ENCODE measurements around the gene CDH4.
"Not testable (repeated sequence)": the region's sequence is repeated elsewhere in the genome, so short reads cannot be mapped to it uniquely, and the experiment has no call there.

The CDH4 gene

DNA sequence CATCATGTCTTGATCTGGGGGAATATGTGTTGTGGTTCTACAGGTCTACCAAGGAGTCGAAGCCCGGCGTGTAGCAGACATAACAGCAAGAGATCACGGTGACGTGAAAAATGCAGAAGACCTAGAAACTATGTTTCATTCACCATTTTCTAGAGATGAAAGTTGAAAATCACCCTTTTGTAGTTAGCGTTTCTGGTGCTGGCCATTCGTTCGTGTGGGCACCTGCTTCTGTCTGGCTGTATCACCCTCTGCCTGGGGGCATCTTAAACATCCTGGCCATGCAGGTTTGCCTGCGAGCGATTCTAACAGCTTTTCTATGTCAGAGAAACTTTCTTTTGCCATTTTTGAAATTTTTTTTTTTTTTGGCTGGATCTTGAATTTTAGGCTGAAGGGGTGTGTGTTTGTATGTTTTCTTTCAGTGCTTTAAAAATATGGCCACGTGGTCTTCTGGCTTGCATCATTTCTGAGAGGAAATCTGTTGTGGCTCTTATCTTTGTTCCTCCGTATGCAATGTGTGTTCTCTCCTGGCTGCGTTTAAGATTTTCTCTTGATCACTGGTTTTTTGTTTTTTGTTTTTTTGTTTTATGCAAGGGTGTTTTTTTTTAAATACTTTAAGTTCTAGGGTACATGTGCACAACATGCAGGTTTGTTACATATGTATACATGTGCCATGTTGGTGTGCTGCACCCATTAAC is 226.7 kb downstream of the CDH4 start:
- no peak for DNase-seq (ENCODE audit: insufficient read length, low spot score)
- FAIRE-seq = no peak

DNA sequence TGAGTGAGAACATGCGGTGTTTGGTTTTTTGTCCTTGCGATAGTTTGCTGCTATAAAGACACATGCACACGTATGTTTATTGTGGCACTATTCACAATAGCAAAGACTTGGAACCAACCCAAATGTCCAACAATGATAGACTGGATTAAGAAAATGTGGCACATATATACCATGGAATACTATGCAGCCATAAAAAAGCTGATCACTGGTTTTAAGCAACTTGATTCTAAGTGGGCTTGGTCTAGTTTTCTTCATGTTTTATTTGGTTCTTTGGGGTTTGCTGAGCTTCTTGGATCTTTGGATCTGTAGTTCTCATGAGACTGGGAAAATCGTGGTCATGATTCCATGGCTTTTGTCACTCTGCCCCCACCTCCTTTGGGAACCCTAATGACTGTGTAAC is 227.4 kb downstream of the CDH4 start:
- FAIRE-seq = not testable (repeated sequence)

DNA sequence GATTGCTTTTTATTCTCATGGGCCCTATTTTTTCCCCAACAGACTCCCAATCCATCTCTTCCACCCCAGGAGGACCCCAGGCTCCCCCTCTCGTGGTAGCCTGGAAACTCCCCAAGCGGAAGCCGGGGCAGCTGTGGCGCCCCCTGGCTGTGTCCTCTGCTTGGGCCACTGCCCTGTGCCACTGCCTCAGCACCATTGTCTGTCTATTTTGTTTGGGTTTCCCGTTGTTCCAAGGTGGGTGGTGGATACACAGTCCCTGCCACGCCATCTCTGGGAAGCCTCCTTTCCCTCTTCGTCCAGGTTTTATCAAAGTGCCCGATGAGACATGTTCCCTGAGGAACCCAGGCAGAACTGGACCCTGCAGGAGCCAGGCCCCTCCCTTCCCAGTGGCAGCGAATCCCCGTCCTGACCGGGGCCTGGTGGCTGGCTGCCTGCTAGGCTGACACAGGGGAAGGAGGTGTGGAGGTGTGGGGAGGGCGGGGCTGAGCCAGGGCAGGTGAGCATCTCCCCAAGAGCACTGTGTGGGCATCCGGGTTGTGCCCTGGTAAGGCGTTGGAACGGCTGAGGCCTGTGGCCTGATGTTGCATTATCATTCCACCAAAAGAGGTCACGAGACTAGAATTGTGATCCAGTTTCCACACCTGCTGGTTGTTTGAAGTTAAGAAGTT is 228.2 kb downstream of the CDH4 start:
- DNase-seq (ENCODE audit: insufficient read length, low spot score) (no peak), FAIRE-seq (no peak)

More for the DNA sequence above, 227.4 kb downstream of the CDH4 start:
- DNase-seq (ENCODE audit: insufficient read length, low spot score) = not testable (repeated sequence)

DNA sequence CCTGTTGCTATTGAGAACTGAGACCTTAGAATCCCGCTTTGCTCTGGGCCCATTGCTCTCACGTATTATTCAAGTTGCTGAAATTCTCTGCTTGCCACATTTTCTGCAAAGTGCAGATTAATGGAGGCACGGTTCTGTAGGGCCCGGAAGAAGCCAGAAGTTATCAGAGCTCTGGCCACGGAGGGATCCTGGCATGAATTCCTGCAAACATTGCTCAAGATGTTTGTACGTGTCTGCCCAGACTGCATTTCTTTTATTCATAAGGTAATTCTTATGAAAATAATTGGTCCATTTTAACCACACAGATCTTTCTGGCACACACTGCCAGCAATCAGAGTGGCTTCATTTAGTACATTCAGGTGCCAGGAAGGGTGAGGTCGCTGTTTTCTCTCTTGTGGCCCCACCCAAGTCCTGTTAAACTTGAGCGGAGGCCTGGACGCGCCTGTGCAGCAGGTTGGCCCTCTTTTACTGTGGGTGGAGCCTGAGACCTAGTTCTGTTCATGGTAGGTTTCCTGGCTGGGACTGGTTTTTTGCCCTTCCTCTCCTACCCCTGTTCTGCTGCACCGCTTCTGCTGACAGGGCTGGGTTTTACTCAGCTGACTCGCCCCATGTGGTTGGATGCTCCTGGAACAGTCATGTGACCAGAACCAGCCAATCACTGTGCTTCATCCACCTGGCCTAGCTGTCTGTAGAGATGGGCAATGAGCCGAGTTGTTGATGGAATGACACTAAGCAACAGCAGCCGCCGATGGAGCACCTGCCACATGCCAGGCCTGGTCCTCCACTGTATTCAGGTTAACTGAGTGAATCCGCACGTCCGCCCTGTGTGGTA is 230.2 kb downstream of the CDH4 start:
- DNase-seq (ENCODE audit: insufficient read length, low spot score) (no peak), FAIRE-seq (no peak)

- no peak for FAIRE-seq
- no peak for DNase-seq (ENCODE audit: insufficient read length, low spot score)
Observed at GRCh38 chr20:61482901-61483300, 230.8 kb downstream of the CDH4 start.

- DNase-seq (ENCODE audit: insufficient read length, low spot score) = no peak
- FAIRE-seq = no peak
Observed at GRCh38 chr20:61483336-61484067, 231.4 kb downstream of the CDH4 start.

- no peak for DNase-seq (ENCODE audit: insufficient read length, low spot score)
- no peak for FAIRE-seq
Observed at GRCh38 chr20:61486198-61486597, 234.1 kb downstream of the CDH4 start.

DNA sequence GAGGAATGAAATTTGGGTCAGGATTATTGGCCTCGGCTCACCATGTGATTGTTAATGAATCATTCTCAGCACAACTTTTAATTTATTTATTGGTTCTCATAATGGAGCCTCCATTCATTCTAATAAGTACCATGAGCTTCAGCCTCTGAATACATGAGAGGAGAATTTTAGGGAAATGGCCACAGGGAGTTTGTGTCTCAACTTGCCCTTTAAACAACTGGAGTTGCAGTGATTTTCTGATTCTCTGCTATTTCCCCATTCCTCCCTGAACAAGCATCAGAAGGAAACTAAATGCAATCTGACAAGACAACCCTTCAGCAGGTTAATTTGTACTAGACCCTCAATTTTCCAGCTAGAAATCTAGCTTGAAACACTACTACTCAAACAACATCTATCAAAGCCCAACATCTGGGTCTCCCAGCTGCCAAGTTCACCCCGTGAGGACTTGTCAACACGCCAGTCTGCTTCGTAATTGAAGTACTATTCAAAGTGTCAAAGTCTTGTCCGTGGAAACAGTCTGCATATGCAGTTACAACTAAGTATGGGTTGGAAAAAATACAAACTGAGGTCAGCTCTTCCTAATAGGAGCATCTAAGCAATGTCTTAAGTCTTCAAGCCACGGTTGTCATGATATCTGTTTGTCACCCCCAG is 235.4 kb downstream of the CDH4 start:
- FAIRE-seq (no peak), DNase-seq (ENCODE audit: insufficient read length, low spot score) (no peak)

DNA sequence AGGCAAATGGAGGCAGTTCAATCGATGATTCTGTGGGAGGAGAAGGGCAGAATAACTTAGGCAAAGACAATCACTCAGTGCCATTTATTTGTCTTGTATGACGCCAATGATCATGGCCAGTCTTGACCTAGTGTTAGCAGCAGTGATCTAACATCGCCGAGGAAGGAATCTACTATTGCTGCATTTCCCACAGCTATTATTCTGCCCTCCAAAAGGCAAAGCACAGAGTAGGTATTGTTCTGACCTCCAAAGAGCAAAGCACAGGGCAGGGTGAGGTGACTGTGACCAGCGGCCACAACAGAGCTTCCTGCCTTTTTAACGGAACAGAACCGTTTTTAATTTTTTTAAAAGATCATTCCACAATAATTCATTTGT is 235.9 kb downstream of the CDH4 start:
- no peak for DNase-seq (ENCODE audit: insufficient read length, low spot score)
- no peak for FAIRE-seq

DNA sequence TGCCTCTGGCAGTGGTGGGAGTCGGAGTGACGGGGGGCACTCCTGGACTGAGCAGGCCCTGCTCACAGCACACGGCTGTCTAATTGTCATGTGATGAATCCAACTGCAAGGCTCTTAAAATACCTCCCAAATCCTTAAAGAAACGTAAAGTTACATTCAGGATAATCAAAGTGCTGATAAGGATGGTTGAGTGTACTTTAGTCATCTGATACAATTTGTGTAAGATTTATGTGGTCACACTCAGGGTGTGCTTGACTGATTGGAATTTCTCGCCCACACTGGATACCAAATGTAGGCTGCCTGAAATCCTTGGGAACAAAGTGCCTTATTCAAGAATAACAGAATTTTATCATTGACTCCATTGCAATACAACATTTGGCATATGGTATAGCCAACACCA is 238.7 kb downstream of the CDH4 start:
- DNase-seq (ENCODE audit: insufficient read length, low spot score) = no peak
- no peak for FAIRE-seq

DNA sequence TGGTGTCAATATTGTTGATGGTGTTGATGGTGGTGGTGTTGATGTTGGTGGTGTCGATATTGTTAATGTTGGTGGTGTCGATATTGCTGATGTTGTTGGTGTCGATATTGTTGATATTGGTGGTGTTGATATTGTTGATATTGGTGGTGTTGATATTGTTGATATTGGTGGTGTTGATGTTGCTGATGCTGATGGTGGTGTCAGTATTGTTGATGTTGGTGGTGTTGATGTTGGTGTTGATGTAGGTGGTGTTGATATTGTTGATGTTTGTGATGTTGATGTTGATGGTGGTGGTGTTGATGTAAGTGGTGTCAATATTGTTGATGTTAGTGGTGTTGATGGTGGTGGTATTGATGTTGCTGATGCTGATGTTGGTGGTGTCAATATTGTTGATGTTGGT is 240.0 kb downstream of the CDH4 start:
- FAIRE-seq (no peak), DNase-seq (ENCODE audit: insufficient read length, low spot score) (no peak)

DNA sequence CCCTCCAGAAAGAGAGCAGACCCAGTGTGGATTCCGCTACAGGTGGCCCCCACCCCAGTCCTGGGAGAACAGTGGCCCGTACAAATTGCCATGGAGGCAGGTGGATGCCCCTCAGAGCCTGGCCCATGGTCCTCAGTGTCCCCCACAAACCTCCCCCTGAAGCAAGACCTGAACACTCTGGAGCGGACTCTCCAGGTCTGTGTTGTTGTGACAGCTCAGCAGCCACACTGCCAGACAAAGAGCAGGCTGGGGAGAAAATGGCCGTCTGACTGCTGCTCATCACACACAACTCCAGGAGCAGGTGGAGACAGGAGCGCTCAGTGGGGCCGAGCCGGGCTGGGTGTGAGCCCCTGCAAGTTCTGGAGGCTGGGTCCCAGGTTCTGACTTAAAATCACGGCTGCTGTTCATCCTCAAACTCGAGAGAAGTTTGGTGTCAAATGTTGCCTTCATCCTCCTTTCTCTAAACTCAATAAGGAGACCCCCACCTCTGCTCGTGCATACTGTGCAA is 241.8 kb downstream of the CDH4 start:
- no peak for FAIRE-seq
- no peak for DNase-seq (ENCODE audit: insufficient read length, low spot score)

- no peak for FAIRE-seq
Observed at GRCh38 chr20:61494763-61495575, 242.9 kb downstream of the CDH4 start.

GRCh38 chr20:61497029-61497627 is 245.1 kb downstream of the CDH4 start:
- DNase-seq (ENCODE audit: insufficient read length, low spot score) = no peak

More at GRCh38 chr20:61494763-61495575, 242.9 kb downstream of the CDH4 start:
- DNase-seq (ENCODE audit: insufficient read length, low spot score) = no peak

DNA sequence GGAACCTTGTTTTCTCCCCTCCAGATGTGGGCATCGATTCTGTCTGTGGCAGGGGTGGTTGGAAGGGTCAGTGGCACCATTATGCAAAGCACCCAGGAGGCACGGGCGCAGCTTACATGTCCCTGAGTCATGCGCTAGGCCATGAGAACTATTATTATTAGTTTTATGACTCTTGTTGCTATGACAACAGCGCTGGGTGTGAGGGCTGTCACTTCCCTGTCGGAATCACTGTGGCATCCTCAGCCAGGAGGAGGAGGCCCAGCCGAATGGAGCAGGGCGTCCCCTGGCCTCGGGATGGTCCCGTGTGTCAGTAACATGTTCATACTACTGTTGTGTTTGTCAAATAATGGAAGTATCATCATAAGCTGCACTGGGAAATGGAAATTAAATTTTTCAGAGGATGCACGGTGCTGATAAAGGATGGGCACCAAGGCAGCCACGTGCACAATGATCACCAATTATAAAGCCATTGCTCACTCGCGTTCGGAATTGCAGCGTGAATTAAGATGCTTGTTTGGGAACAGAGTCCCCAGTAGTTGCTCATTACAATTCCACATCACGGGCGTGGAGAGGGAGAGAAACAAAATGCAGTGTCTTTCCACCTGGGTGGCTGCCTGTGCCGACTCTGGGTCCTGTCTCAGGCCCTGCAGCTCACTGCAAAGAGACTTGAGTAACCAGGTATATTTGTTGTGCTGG is 247.9 kb downstream of the CDH4 start:
- FAIRE-seq = no peak

More at GRCh38 chr20:61497029-61497627, 245.1 kb downstream of the CDH4 start:
- no peak for FAIRE-seq

GRCh38 chr20:61500791-61501321 is 248.8 kb downstream of the CDH4 start:
- FAIRE-seq (no peak), DNase-seq (ENCODE audit: insufficient read length, low spot score) (no peak)

More for the DNA sequence above, 247.9 kb downstream of the CDH4 start:
- no peak for DNase-seq (ENCODE audit: insufficient read length, low spot score)

DNA sequence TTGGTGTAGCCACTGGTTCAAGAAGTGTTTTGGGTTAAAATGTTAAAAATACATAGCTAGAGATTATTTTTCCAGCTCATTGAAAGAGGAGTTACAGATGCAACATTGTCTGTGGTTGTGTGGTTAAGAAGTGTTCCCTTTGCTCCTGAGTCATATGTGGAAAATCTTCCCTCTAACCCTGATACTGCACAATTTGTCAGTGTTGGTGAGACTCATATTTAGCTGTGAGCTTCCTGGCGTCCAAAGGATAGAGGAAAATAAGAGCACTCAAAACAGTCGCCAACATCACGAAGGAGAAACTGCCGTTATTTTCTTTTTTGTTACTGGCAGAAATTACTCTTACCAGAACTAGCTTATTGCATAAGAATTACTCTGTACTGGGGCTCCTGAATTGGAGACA is 250.4 kb downstream of the CDH4 start:
- FAIRE-seq (no peak), DNase-seq (ENCODE audit: insufficient read length, low spot score) (no peak)

- FAIRE-seq (no peak), DNase-seq (ENCODE audit: insufficient read length, low spot score) (no peak)
Observed at GRCh38 chr20:61503106-61503505, 251.0 kb downstream of the CDH4 start.

Measured in GM19239 (cell line).